Testis (tissue), 2 donors: ENCODE results near the gene SLC25A41.

Source experiments
- CTCF ChIP-seq, 3 experiments: fragments of 450-650 bp in 2 of 3; fragments of 200-600 bp in 1 of 3; sonication (generic) in 1 of 3; IDR thresholded peaks; one replicate each; pipeline ENCODE4 v1.5.1; 2016 to 2019; ENCODE audit warnings: antibody characterized with exemption in 3 of 3, mild to moderate bottlenecking in 2 of 3, moderate library complexity in 1 of 3
- POLR2A ChIP-seq: fragments of 450-650 bp; IDR thresholded peaks from one replicate; pipeline ENCODE4 v1.6.1; 2017; ENCODE audit warnings: antibody characterized with exemption, mild to moderate bottlenecking, moderate library complexity

- TF ChIP-seq POLR2A: no peak
- no peak for TF ChIP-seq CTCF (IDR thresholded peaks at IDR 0.05)
These were observed 55.5 kb downstream of the SLC25A41 start for GRCh38 chr19:6378041-6378440.
